Bronchial epithelial cell (primary cell): ENCODE measurements around the gene USP20. TPM values are rescaled to one million over a fixed set of nuclear protein-coding genes. Genes with fewer than 3 reads are reported as not detected.
A peak's percentile ranks its signal among the peaks of the same experiment; 100 is the strongest.

Experiments used
- DNase-seq: peaks from one replicate; pipeline ENCODE4 v3.0.0-alpha.2; 2010; ENCODE audit warnings: low read depth
- FAIRE-seq: peaks from 2 replicates; lab custom pipeline; 2011; peaks lifted over from hg19 to GRCh38; lab: Jason Lieb, UNC
- H3K27me3 ChIP-seq: 2 replicates; pipeline ENCODE4 v1.5.1; 2011; ENCODE audit warnings: low read length; ENCODE audit not compliant: control insufficient read depth, insufficient read depth
- H3K36me3 ChIP-seq: 2 replicates; pipeline ENCODE4 v1.5.1; 2011; ENCODE audit warnings: low read length; ENCODE audit not compliant: control insufficient read depth, insufficient read depth
- H3K4me3 ChIP-seq: 2 replicates; pipeline ENCODE4 v1.5.1; 2011; ENCODE audit warnings: mild to moderate bottlenecking, low read depth, low read length, control low read depth
- CTCF ChIP-seq: IDR thresholded peaks from 2 replicates; pipeline ENCODE4 v1.5.1; 2011; ENCODE audit warnings: mild to moderate bottlenecking, moderate library complexity, low read length, control low read depth, inconsistent platforms; ENCODE audit not compliant: insufficient read depth, severe bottlenecking
- total RNA-seq: library from RNA; depleted of rRNA; stranded (reverse); fragments of >200 nt; gene quantifications from 2 replicates; pipeline ENCODE4 v1.2.1, GENCODE V29; 2014

USP20 gene
- total RNA-seq, 1 donor from 2014 or later, result 5.5 TPM

- no peak for FAIRE-seq
- H3K27me3 ChIP-seq, result no peaks in the 10 kb centered on the region
- no peak for TF ChIP-seq CTCF
- H3K4me3 ChIP-seq, result peak within 1 kb of the TSS; percentile 65
- H3K36me3 ChIP-seq, result peaks cover 19% of the 10 kb centered on the region
- DNase-seq, result peak; percentile 84
These were observed 11.2 kb upstream of the USP20 start, which contains the start of gene TOR1A for GRCh38 chr9:129823935-129824601. TSS of gene TOR1A (minus strand) at chr9:129824136. CDS start at chr9:129824085, 51 bp downstream.

GRCh38 chr9:129826344-129826743 is 8.9 kb upstream of the USP20 start:
- no peak for TF ChIP-seq CTCF
- DNase-seq (no peak), FAIRE-seq (no peak)
- no peaks in the 10 kb centered on the region for H3K27me3 ChIP-seq
- peaks cover 18% of the 10 kb centered on the region for H3K36me3 ChIP-seq
- H3K4me3 ChIP-seq, result no peak overlapping the region

GRCh38 chr9:129826759-129827158 is 8.5 kb upstream of the USP20 start:
- no peak overlapping the region for H3K4me3 ChIP-seq
- peaks cover 18% of the 10 kb centered on the region for H3K36me3 ChIP-seq
- no peaks in the 10 kb centered on the region for H3K27me3 ChIP-seq
- no peak for FAIRE-seq
- no peak for DNase-seq
- TF ChIP-seq CTCF, result no peak

- H3K36me3 ChIP-seq, result peaks cover 14% of the 10 kb centered on the region
- no peak for FAIRE-seq
- no peak for DNase-seq
- no peak overlapping the region for H3K4me3 ChIP-seq
- no peak for TF ChIP-seq CTCF
- no peaks in the 10 kb centered on the region for H3K27me3 ChIP-seq
These were observed 7.2 kb upstream of the USP20 start for GRCh38 chr9:129828051-129828450.

- Histone ChIP-seq H3K27me3 (no peaks in the 10 kb centered on the region), H3K36me3 (peaks cover 20% of the 10 kb centered on the region), H3K4me3 (no peak overlapping the region)
- DNase-seq (no peak), FAIRE-seq (no peak)
- TF ChIP-seq CTCF, result no peak
These were observed 6.3 kb upstream of the USP20 start for GRCh38 chr9:129828969-129829368.

- DNase-seq (no peak), FAIRE-seq (no peak)
- no peaks in the 10 kb centered on the region for H3K27me3 ChIP-seq
- peaks cover 21% of the 10 kb centered on the region for H3K36me3 ChIP-seq
- TF ChIP-seq CTCF, result no peak
- H3K4me3 ChIP-seq, result no peak overlapping the region
These were observed 2.3 kb upstream of the USP20 start for GRCh38 chr9:129832982-129833381.
